ENCODE data around the gene CLN5. TPM values are rescaled to one million over a fixed set of nuclear protein-coding genes. Genes with fewer than 3 reads are reported as not detected.

The CLN5 gene
- total RNA-seq, 1 experiment from 2014 or later: 20.1 TPM

GRCh38 chr13:77048681-77049080 is 56.8 kb downstream of the CLN5 start:
- H3K4me3 Mint-ChIP-seq (ENCODE audit: unreplicated experiment): no peak overlapping the region
- no TSS peak for BruUV-seq (replicated peaks)
- CTCF ChIA-PET: no interaction called here

GRCh38 chr13:77053192-77053591 is 61.3 kb downstream of the CLN5 start:
- Mint-ChIP-seq H3K27me3 (ENCODE audit: insufficient read depth, unreplicated experiment) (no peaks in the 10 kb centered on the region), H3K4me3 (ENCODE audit: unreplicated experiment) (no peak overlapping the region), H3K4me1 (ENCODE audit: low read depth, unreplicated experiment) (peaks cover 5% of the 10 kb centered on the region), H3K27ac (ENCODE audit: unreplicated experiment) (no peak overlapping the region), H3K36me3 (ENCODE audit: insufficient read depth, unreplicated experiment) (peaks cover 26% of the 10 kb centered on the region), H3K9me3 (ENCODE audit: unreplicated experiment) (no peaks in the 10 kb centered on the region)
- TF ChIP-seq CTCF (IDR thresholded peaks at IDR 0.05; ENCODE audit: insufficient read depth in 1 of 2, low read depth in 1 of 2, low read length in 1 of 2, severe bottlenecking in 1 of 2, unreplicated experiment in 1 of 2): no peak
- Histone ChIP-seq H3K4me1 (no peaks in the 10 kb centered on the region), H3K9me3 (no peaks in the 10 kb centered on the region), H3K27me3 (replicated peaks; ENCODE audit: control insufficient read depth, insufficient read depth, low read length) (no peaks in the 10 kb centered on the region), H3K36me3 (ENCODE audit: control insufficient read depth, insufficient read depth, low read length) (no peaks in the 10 kb centered on the region; the same call in 1 of the 2 replicates), H3K4me3 (ENCODE audit: low read depth, low read length) (no peak overlapping the region)
- no peak for DNase-seq
- POLR2A ChIA-PET: no interaction called here
- intact Hi-C loops (cut with micrococcal nuclease; ENCODE audit: unreplicated experiment): loop anchor here (10.0 kb wide), 1 partner anchor 422 kb away; no protein-coding TSS in a partner anchor
- BruUV-seq (replicated peaks): no TSS peak
- CTCF ChIA-PET: no interaction called here

More at GRCh38 chr13:77048681-77049080, 56.8 kb downstream of the CLN5 start:
- Mint-ChIP-seq H3K27ac (ENCODE audit: unreplicated experiment) (no peak overlapping the region), H3K36me3 (ENCODE audit: insufficient read depth, unreplicated experiment) (peaks cover 19% of the 10 kb centered on the region), H3K27me3 (ENCODE audit: insufficient read depth, unreplicated experiment) (no peaks in the 10 kb centered on the region), H3K4me1 (ENCODE audit: low read depth, unreplicated experiment) (peaks cover 2% of the 10 kb centered on the region), H3K9me3 (ENCODE audit: unreplicated experiment) (no peaks in the 10 kb centered on the region)
- H3K27me3 ChIP-seq (replicated peaks; ENCODE audit: control insufficient read depth, insufficient read depth, low read length): no peaks in the 10 kb centered on the region
- DNase-seq: no peak
- no peaks in the 10 kb centered on the region for H3K9me3 ChIP-seq
- H3K36me3 ChIP-seq (ENCODE audit: control insufficient read depth, insufficient read depth, low read length): no peaks in the 10 kb centered on the region
- intact Hi-C loops (cut with micrococcal nuclease; ENCODE audit: unreplicated experiment): no loop called here
- no peak overlapping the region for H3K4me3 ChIP-seq (ENCODE audit: low read depth, low read length)
- no peaks in the 10 kb centered on the region for H3K4me1 ChIP-seq
- TF ChIP-seq CTCF (IDR thresholded peaks at IDR 0.05; ENCODE audit: insufficient read depth in 1 of 2, low read depth in 1 of 2, low read length in 1 of 2, severe bottlenecking in 1 of 2, unreplicated experiment in 1 of 2): no peak
- POLR2A ChIA-PET: no interaction called here

Other genes with a start within 250 kb of the CLN5 start
- gene KCTD12, start 105.7 kb upstream of the CLN5 start, total RNA-seq (2022): 1.8 and 3.2 TPM in 2 replicates
- not detected in 2 replicates for gene ACOD1, start 43.6 kb upstream of the CLN5 start, total RNA-seq (2022)
- gene FBXL3, start 35.1 kb downstream of the CLN5 start, total RNA-seq (2022): 26.0 and 31.8 TPM in 2 replicates